ENCODE measurements around the gene GIGYF1.
A peak's percentile ranks its signal among the peaks of the same experiment; 100 is the strongest.

The GIGYF1 gene

DNA sequence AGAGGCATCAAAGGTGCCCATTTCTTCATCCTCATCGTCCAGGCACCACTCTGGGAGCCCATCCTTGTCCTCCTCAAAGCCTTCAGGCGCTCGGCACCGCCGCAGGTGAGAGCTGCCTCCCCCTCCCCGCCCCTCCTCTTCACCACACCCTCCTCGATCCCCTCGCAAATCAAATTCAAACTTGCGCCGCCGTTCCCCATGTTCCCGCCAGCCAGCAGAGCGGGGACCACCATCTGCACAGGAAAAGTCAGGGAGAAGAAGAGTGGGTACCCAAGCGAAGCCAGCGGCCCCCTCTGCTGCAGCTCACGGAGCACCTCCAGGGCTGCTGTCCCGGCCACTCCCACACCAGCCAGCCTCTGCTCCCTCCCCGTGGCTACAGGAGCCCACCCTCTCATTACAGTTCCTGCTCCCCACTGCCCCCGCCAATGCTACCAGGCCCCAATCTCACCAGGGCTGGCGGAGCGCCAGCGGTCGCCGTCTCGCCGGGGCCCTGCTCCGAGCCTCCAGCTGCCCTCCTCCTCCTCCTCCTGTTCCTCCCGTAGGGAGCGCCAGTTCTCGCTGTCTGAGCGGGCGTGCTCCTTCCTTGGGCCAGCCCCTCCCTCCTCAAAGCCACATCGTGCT, 7.7 kb downstream of the GIGYF1 start:
- no peak overlapping the region for H3K4me3 ChIP-seq (ENCODE audit: low read depth, low read length)
- no peak for DNase-seq (ENCODE audit: low read depth)

DNA sequence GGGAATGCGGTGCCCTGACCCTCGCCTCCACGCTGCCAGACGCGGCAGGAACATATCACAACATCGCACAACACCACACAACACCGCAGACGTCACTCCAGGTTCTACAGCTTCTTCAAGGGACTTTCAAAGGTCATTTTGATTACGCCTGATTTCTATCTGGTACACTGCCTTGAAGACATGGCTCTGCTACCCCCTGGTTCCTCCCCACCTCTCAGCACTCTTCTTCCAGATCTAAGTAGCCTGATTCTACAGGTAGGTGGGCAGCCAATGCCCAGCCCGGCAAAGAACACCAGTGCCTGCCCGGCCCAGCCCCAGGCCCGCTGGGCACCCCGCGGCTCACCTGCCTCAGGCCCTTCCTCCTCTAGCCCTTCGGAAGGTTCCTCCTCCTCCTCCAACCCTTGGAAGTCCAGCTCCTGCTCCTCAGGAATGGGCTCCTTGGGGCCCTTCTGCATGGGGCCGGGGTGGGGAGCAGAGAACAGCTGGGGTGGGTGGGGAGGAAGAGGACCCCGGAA, 8.4 kb downstream of the GIGYF1 start:
- no peak for DNase-seq (ENCODE audit: low read depth)
- H3K4me3 ChIP-seq (ENCODE audit: low read depth, low read length): no peak overlapping the region

- DNase-seq (ENCODE audit: low read depth): no peak
- no peak overlapping the region for H3K4me3 ChIP-seq (ENCODE audit: low read depth, low read length)
Observed at GRCh38 chr7:100685049-100685605, 8.9 kb downstream of the GIGYF1 start.

DNA sequence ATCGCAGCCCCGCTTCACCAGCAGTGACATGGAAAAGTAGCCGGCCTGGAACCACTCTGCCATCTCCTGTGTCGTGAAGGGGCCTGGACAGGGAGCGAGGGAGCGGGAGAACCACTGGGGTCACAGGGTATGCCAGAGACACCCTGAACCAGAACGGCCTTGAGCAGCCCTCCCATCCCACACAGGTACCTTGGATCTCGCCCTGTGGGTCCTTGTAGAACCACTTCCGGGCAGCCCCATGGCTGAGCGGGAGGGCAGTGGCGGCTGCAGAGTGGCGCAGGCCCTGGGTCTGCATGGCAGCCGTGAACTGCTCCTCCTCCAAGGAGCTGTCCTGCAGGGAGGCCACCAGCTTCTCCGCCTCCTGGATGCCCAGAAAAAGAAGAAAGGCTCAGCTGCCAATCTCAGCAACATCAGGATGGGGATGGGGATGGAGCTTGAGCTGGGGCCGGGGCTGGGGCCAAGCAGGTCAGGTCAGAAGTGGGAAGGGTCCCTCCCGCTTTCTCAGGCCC, 9.5 kb downstream of the GIGYF1 start:
- H3K4me3 ChIP-seq (ENCODE audit: low read depth, low read length): no peak overlapping the region
- no peak for DNase-seq (ENCODE audit: low read depth)

DNA sequence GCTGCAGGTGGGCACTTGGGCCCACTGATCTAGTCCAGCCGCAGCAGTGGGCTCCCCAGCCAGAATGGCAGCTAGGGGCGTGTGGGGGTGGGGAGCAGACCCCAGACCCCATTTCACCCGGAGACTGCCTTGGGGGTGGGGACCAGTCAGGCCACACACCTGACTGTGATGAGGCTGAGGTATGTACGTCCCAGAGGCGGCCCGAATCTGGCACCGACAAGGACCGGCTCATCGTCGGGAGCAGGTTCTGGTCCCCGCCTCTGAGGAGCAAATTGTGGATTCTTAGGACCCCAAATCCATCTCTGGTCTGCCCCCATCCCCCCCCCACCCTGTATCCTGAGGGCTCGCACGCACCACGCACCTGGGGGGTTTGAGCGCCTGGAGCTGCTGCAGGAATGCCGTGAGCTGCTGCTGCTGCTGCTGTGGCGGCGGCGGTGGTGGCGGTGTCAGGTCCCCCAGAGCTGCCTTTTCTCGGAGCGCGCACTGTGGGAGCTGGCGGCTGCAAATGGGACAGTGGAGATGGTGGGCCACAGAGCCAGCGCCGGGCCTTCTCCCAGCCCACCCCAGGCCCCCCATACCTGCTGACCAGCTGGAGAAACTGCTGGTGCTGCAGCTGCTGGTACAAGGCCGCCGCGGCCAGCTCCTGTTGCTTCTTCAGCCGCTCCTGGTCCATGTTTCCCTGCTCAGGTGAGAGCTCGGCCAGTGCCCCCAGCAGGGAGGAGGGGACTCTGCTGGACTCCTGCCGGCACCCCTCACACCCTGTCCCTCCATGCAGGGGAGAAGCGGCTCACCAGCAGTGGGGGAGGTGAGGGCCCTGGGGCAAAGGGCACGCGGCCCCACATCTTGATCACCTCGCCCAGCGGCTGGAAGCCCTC, 10.2 kb downstream of the GIGYF1 start:
- DNase-seq (ENCODE audit: low read depth): no peak
- no peak overlapping the region for H3K4me3 ChIP-seq (ENCODE audit: low read depth, low read length)

DNA sequence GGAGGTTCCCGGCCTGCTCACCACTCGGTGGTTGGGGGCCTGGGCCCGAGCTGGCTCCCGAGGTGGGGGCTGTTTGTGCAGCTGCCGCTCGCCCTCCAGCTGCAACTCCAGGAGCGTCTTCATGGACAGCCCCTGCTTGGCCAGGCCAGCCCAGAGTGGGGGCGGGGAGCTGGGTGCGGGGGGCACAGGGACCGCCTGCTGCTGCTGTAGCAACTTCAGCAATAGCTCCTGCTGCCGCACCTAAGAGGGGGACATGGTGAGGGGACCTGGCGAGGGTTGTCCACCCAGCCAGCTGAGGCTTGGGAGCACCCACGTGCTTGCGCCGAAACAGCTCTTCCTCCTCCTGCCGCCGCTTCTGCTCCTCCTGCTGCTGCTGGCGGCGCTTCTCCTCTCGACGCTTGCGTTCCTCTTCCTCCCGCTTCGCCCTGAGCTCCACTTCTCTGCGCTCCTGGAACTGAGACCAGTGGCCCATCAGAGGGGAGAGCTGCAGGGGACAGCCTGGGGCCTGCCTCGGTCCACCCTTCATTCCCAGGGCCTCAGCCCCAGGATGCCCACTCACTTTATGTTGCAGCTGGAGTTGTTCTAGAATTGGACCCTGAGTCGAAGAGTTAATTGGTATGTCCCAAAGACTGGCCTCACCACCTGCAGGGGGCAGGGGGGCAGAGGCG, 10.9 kb downstream of the GIGYF1 start:
- no peak for DNase-seq (ENCODE audit: low read depth)
- no peak overlapping the region for H3K4me3 ChIP-seq (ENCODE audit: low read depth, low read length)

DNA sequence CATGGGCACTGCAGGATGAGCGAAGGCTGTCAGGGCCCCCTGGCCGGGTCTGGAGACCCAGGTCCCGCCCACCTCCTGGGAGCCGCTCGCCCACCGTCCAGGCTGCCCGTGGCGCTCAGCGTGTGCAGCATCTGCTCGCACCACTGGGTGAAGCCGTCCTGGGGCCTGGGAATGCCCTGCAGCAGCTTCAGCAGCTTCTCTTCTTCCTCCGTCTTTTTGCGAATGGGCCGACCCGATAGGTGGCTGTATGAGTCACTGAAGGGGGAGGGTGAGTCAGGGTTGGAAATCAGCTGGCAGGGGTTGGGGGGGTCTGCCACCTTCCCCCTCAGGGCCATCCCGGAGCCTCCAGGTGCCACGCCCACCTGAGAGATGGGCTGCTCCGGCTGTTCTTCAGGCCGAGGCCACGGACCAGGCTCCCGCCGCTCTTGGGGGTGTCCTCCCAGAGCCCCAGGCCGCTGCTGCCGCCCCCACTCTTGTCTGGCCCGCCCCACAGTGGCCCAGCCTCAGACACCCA, 11.8 kb downstream of the GIGYF1 start:
- H3K4me3 ChIP-seq (ENCODE audit: low read depth, low read length): no peak overlapping the region
- no peak for DNase-seq (ENCODE audit: low read depth)

- DNase-seq (ENCODE audit: low read depth): no peak
- H3K4me3 ChIP-seq (ENCODE audit: low read depth, low read length): no peak overlapping the region
Observed at GRCh38 chr7:100681491-100682227, 12.4 kb downstream of the GIGYF1 start.

DNA sequence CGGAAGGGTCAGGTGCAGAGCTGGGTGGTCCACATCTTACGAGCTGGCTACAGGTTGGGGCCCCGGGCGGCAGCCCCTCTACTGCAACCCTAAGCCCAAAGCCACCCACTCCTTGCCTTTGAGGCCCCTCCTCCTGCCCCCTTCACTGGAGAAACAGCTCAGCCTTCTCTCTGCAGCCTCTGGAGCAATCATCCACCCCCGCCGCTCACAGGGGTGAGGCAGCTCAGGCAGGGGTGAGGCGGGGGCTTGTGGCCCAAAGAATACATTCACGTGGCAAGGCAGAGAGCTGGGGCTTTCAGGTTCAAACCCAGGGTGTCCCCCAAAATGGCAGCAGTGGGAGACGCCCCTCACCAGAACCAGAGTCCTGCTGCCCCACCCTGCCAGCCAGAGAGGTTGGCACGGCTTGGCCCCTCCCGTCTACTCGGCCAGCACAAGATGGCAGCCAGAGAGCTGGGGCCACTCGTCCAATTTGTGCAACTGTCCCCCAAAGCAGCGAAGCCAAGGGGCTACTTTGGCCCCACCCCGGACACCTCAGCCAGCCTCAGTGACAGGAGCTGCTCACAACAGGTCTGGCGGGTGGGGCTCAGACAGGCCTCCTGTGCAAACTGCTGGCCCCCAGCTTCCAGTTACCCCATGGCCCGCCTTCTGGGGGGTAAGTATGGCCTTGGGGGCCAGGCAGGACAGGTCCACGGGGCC, 13.3 kb downstream of the GIGYF1 start:
- H3K4me3 ChIP-seq (ENCODE audit: low read depth, low read length): no peak overlapping the region
- no peak for DNase-seq (ENCODE audit: low read depth)

DNA sequence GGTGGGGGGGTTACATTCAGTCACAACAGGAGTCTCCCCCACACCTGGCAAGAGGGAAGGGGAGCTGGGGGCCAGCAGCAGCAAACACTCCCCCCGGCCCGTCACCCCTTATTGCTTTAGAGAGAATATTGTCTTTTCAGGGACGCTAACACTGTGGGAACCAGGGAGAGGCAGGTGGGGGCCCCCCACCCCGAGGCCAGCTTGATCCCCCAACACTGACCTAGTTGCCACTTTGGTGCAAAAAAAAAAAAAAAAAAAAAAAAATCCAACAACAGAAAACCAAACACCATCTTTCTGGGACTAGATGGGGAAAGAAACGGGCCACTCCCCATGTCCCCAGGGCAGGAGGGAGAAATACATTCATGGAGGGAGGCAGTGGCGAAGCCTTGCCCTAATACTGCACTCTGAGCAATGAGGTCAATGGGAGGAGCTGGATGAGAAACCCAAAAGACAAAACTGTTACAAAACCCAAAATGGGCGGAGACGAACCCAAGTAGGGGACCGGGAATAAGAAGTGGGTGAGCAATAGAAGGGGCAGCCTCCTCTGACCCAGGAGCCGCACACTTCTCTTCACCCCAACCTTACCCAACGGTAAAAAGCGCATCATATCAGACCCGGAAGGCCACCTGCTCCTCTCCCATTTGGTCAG, 14.0 kb downstream of the GIGYF1 start:
- DNase-seq (ENCODE audit: low read depth): no peak
- H3K4me3 ChIP-seq (ENCODE audit: low read depth, low read length): no peak overlapping the region

DNA sequence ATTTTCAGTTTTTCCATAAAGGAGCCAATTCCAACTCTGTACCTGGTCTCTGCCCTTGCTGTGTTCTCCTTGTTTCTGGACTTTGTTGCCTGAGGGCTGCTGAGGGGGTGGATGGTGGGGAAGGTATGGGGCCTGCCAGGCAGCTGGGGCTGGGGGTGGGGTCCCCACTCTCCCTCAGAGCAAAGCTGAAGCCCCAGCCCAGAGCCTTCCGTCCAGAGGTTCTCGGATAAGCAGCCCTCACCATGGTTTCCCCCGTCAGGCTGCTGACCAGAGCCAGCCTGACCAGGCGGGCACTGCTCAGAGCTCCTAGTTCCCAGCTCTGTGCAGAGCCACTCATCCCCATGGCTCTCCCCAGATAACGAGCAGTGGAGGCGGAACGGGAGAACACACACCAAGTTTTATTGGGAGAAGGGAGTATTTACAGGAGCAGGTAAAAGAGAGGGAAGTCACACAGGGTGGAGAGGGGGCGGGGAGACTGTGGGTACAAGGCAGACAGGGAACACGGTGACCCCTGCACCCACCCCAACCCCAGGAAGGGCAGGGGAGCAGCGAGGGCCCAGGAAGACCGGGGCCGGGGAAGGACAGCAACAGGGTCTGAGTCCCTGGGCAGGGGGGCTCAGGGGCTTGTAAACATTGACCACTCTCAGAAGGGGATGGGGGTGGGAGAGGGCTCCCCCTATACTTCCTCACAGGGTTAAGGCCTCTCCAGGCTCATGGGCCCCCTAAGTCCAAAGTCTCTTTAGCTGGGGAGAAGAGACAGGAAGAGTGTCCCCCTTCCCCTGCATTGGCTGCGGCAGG, 14.7 kb downstream of the GIGYF1 start:
- no peak for DNase-seq (ENCODE audit: low read depth)
- H3K4me3 ChIP-seq (ENCODE audit: low read depth, low read length): no peak overlapping the region

- DNase-seq (ENCODE audit: low read depth): no peak
- H3K4me3 ChIP-seq (ENCODE audit: low read depth, low read length): no peak overlapping the region
Observed at GRCh38 chr7:100678291-100678984, 15.6 kb downstream of the GIGYF1 start.

DNA sequence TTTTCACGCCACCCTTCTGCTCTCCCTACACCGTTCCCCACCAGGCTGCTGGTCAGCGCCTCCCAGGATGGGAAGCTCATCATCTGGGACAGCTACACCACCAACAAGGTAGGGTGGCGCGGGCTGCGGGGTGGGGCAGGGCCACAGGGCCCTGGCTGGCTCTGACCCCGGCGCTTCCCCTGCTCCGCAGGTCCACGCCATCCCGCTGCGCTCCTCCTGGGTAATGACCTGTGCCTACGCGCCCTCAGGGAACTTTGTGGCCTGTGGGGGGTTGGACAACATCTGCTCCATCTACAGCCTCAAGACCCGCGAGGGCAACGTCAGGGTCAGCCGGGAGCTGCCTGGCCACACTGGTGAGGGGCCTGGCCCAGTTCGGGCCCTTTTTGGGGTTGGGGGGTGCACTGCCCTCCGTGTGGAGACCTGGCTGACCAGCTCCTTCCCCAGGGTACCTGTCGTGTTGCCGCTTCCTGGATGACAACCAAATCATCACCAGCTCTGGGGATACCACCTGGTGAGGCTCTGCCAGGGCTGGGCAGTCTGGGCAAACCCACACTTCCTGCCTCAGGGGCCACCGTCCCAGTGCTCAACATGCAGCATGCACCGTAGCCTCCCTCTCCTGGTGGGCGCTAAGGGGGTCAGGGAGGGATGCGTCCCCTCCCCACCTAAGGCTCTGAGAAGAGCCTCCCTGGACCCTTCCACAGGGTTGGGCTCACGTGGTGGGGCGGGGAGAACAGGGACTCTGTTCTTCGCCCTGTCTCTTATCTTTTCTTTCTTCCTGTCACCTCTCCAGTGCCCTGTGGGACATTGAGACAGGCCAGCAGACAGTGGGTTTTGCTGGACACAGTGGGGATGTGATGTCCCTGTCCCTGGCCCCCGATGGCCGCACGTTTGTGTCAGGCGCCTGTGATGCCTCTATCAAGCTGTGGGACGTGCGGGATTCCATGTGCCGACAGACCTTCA, 16.5 kb downstream of the GIGYF1 start:
- no peak for DNase-seq (ENCODE audit: low read depth)
- H3K4me3 ChIP-seq (ENCODE audit: low read depth, low read length): no peak overlapping the region

DNA sequence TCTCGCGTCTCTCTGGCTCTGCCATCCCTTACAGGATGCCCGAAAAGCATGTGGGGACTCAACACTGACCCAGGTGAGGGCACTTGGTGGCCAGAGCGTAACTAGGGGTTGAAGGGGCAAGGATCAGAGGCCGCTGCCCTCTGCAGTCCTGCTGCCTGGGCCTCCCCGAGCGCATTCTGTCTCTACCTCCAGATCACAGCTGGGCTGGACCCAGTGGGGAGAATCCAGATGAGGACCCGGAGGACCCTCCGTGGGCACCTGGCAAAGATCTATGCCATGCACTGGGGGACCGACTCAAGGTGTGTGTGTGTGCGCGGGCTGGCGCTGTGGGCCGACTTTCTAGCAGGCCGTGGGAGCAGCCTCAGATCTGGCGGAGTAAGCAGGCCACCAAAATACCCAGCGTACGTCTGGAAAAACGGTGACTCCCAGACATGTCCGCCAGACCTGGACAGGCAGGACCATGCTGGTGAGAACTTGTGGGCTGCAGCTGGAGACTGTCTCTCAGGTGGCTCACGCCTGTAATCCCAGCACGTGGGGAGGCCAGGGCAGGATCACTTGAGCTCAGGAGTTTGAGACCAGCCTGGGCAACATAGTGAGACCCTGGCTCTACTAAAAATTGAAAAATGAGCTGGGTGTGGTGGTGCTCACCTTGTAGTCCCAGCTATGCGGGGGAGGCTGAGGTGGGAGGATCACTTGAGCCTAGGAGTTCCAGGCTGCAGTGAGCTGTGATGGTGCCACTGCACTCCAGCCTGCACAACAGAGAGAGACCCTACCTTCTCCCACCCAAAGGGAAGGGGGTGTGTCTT, 17.3 kb downstream of the GIGYF1 start:
- peak overlapping the region; percentile 97 for H3K4me3 ChIP-seq (ENCODE audit: low read depth, low read length)
- DNase-seq (ENCODE audit: low read depth): no peak

Measured in skeletal muscle cell (primary cell).